Measurements from ENCODE around the gene KIAA0753.

- TF ChIP-seq CTCF (IDR thresholded peaks at IDR 0.05; ENCODE audit: low read length) (no peak), EZH2phosphoT487 (IDR thresholded peaks at IDR 0.05; ENCODE audit: low read length) (no peak), EZH2 (optimal IDR thresholded peaks at IDR 0.05; ENCODE audit: low read depth, low read length) (no peak)
Observed at GRCh38 chr17:6580625-6581024, 59.9 kb downstream of the KIAA0753 start.

Measured in MM.1S (cell line).